GM11168 (cell line): ENCODE data around the gene SAA2.
"Not testable (repeated sequence)": the region's sequence is repeated elsewhere in the genome, so short reads cannot be mapped to it uniquely, and the experiment has no call there.

Experiments used
- in situ Hi-C: fragments of 300-500 bp; cut with MboI; formaldehyde crosslinking; loops from one replicate; pipeline ENCODE4 v1.12.0; 2022; ENCODE audit warnings: low sequenced_read_pairs; ENCODE audit not compliant: unreplicated experiment

Gene SAA2

GRCh38 chr11:18253778-18254338 lies 5.4 kb upstream of the SAA2 start:
- in situ Hi-C loops = no loop called here

GRCh38 chr11:18253233-18253632 lies 4.8 kb upstream of the SAA2 start:
- in situ Hi-C loops = no loop called here

- in situ Hi-C loops = not testable (repeated sequence)
Observed at GRCh38 chr11:18247191-18247581, 1.3 kb downstream of the SAA2 start.

GRCh38 chr11:18246379-18247190 lies 1.9 kb downstream of the SAA2 start:
- in situ Hi-C loops = not testable (repeated sequence)

GRCh38 chr11:18245396-18245795 lies 3.1 kb downstream of the SAA2 start:
- in situ Hi-C loops = no loop called here

GRCh38 chr11:18243783-18244362 lies 4.6 kb downstream of the SAA2 start:
- in situ Hi-C loops = no loop called here

GRCh38 chr11:18239655-18240054 lies 8.8 kb downstream of the SAA2 start:
- in situ Hi-C loops = no loop called here

- in situ Hi-C loops = no loop called here
Observed at GRCh38 chr11:18236664-18237356, 11.7 kb downstream of the SAA2 start, which contains the start of gene SAA4. TSS of gene SAA4 (minus strand) at chr11:18236802. CDS start at chr11:18235926, 876 bp downstream.

GRCh38 chr11:18235394-18236334 lies 12.8 kb downstream of the SAA2 start:
- in situ Hi-C loops = no loop called here

- in situ Hi-C loops = no loop called here
Observed at GRCh38 chr11:18233912-18234311, 14.6 kb downstream of the SAA2 start.

GRCh38 chr11:18230859-18231258 lies 17.6 kb downstream of the SAA2 start:
- in situ Hi-C loops = no loop called here

GRCh38 chr11:18229501-18229900 lies 19.0 kb downstream of the SAA2 start:
- in situ Hi-C loops = no loop called here

GRCh38 chr11:18225913-18226312 lies 22.6 kb downstream of the SAA2 start:
- in situ Hi-C loops = no loop called here

GRCh38 chr11:18223591-18224387 lies 24.7 kb downstream of the SAA2 start:
- in situ Hi-C loops = no loop called here

- in situ Hi-C loops = no loop called here
Observed at GRCh38 chr11:18222814-18223421, 25.6 kb downstream of the SAA2 start.

- in situ Hi-C loops = no loop called here
Observed at GRCh38 chr11:18221274-18221876, 27.1 kb downstream of the SAA2 start.

GRCh38 chr11:18209058-18209457 lies 39.4 kb downstream of the SAA2 start:
- in situ Hi-C loops = no loop called here

GRCh38 chr11:18204771-18205170 lies 43.7 kb downstream of the SAA2 start:
- in situ Hi-C loops = no loop called here
